Measurements from ENCODE around the gene TXNL4B.
"Not testable (repeated sequence)": the region's sequence is repeated elsewhere in the genome, so short reads cannot be mapped to it uniquely, and the experiment has no call there.

Gene TXNL4B

DNA sequence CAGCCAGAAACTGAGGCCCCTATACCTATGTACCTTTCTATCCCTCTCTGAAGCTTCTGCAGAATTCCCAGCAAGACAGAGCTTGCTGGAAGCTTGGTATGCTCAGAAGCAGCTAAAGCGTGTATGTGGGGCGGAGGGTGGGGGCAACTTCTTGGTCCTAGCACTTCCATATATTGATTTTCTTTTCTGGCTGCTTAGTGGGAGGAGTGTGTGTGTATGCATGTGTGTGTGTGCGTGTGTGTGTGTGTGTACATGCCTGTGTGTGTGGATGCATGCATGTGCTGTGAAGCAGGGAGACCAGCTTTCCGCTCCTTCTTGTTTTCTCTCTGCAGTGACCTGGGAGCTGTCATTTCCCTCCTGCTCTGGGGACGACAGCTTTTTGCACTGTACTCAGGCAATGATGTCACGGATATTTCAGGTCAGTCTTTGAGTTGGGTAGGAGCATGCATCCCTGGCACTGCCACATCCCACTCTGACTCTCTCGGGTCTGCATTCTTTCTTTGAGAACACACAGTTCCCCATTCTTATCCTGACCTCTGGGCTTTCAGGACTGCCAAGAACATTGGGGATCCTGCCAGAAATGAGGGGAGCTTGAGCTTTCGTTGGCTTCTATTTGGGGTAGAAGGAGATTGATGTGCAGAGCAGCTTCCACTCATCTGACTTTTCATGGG lies 19.7 kb downstream of the TXNL4B start:
- DNase-seq (ENCODE audit: low read depth, low spot score): no peak

GRCh38 chr16:72072514-72073342 lies 20.7 kb downstream of the TXNL4B start:
- DNase-seq (ENCODE audit: low read depth, low spot score): no peak

DNA sequence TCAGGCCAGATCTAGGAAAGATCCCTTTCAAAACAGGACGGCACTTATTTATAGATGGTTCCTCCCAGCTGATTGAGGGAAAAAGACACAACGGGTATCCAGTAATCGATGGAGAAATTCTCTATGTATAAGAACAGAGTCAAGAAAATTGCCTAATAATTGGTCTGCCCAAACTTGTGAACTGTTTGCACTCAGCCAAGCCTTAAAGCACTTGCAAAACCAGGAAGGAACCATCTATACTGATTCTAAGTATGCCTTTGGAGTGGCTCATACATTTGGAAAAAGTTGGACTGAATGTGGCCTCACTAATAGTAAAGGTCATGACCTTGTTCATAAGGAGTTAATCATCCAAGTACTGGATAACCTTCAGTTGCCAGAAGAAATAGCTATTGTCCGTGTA lies 24.5 kb downstream of the TXNL4B start:
- no peak for DNase-seq (ENCODE audit: low read depth, low spot score)

- peak; percentile 12 for DNase-seq (ENCODE audit: low read depth, low spot score)
Measured at GRCh38 chr16:72066747-72067146, 26.7 kb downstream of the TXNL4B start.

DNA sequence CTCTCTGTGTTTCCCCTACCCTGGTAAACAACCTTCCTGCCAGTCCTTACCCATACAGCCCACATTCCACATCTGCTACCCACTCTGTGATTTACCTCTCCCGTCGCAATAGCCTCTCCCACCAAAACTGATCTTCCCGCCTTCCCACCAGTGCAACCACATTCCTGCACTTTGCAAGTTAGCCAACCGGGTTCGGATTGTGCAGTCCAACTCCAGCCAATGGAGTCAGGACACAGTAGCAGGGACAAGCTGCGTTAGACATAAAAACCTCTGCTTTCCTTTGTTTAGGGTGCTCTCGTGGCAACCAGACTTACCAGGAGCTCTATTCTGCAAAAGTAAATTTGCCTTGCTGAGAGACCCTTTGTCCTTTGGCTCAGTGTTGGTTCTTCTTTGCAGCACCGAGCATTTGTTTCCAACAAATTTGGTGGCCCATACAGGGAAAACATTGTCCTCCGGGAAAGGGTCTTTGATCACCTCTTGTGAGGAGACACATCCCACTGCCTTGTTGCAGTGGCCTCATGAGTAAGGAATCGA lies 29.0 kb downstream of the TXNL4B start:
- DNase-seq (ENCODE audit: low read depth, low spot score): no peak

GRCh38 chr16:72061564-72061963 lies 31.9 kb downstream of the TXNL4B start:
- no peak for DNase-seq (ENCODE audit: low read depth, low spot score)

- DNase-seq (ENCODE audit: low read depth, low spot score): no peak
Measured at GRCh38 chr16:72060405-72060804, 33.0 kb downstream of the TXNL4B start.

DNA sequence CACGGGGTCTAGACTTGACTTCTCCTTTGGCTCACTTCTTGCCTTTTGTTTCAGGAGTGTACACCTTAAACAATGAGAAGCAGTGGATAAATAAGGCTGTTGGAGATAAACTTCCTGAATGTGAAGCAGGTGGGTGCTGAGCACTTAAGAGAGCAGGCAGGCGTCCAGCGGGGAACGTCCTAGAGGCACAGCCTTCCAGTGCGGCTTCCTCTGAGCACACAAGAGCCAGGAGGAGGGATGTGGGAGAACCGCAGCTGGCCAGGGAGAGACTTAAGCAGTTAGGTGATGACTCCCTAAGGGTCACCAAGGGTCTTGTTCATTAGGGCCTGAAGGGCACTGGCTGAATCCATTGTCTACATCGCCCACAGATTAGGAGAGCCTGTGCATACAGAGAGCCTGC lies 34.4 kb downstream of the TXNL4B start:
- not testable (repeated sequence) for DNase-seq (ENCODE audit: low read depth, low spot score)

GRCh38 chr16:72057313-72057712 lies 36.1 kb downstream of the TXNL4B start:
- DNase-seq (ENCODE audit: low read depth, low spot score): not testable (repeated sequence)

GRCh38 chr16:72055911-72056310 lies 37.5 kb downstream of the TXNL4B start:
- no peak for DNase-seq (ENCODE audit: low read depth, low spot score)

- DNase-seq (ENCODE audit: low read depth, low spot score): not testable (repeated sequence)
Measured at GRCh38 chr16:72054254-72054847, 39.1 kb downstream of the TXNL4B start, which contains the start of gene HP. Gene HP, plus strand, starts transcription at chr16:72054505. Its CDS starts 148 bp downstream, at chr16:72054653.

- DNase-seq (ENCODE audit: low read depth, low spot score): no peak
Measured at GRCh38 chr16:72051818-72052217, 41.6 kb downstream of the TXNL4B start.

- DNase-seq (ENCODE audit: low read depth, low spot score): no peak
Measured at GRCh38 chr16:72050769-72051464, 42.5 kb downstream of the TXNL4B start.

GRCh38 chr16:72049110-72049509 lies 44.3 kb downstream of the TXNL4B start:
- no peak for DNase-seq (ENCODE audit: low read depth, low spot score)

GRCh38 chr16:72044825-72045359 lies 48.5 kb downstream of the TXNL4B start:
- DNase-seq (ENCODE audit: low read depth, low spot score): no peak

- no peak for DNase-seq (ENCODE audit: low read depth, low spot score)
Measured at GRCh38 chr16:72044296-72044695, 49.1 kb downstream of the TXNL4B start.

DNA sequence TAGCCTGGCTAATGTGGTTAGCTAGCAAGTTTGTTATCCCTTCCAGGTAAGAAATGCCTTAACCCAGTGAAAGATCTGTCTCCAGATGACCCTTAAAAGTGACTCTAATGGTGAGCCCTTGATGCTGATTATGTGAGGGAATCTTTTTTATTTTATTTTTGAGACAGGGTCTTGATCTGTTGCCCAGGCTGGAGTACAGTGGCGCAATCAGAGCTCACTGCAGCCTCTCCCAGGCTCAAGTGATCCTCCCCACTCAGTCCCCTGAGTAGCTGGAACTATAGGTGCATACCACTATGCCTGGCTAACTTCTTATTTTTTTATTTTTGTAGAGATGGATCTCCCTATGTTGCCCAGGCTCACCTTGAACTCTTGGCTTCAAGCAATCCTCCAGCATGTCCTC lies 49.9 kb downstream of the TXNL4B start:
- DNase-seq (ENCODE audit: low read depth, low spot score): no peak

- DNase-seq (ENCODE audit: low read depth, low spot score): no peak
Measured at GRCh38 chr16:72043058-72043457, 50.4 kb downstream of the TXNL4B start.

GRCh38 chr16:72042157-72042660 lies 51.2 kb downstream of the TXNL4B start:
- no peak for DNase-seq (ENCODE audit: low read depth, low spot score)

DNA sequence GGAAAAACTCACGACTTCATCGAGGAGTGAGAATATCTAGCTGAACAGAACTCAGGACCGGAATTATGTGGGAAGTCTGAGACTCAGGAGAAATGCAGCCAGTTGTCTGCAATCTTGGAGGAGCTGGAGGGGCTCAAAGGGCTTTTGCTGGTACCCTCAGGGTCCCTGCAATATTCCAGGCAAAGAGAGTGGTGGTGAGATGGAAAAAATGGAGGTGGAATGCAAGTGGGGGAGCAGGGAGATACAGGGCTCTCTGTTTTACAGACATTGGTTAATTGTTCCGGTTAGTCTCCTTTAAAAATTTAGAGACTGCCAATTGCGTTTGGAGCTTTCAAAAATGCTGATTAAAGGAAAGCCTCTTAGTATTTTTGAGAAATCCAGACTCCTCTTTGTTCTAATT lies 57.3 kb downstream of the TXNL4B start:
- no peak for DNase-seq (ENCODE audit: low read depth, low spot score)
